GM12892 (cell line): ENCODE data around the gene LCE1E.

ENCODE experiments used
- POLR2A ChIP-seq: IDR thresholded peaks from 2 replicates; pipeline ENCODE4 v1.6.1; 2011; ENCODE audit warnings: low read depth, low read length, control low read depth
- POLR2AphosphoS5 ChIP-seq: IDR thresholded peaks from 2 replicates; pipeline ENCODE4 v1.6.1; 2011; ENCODE audit warnings: low read depth, low read length, control low read depth
- TAF1 ChIP-seq: IDR thresholded peaks from 2 replicates; pipeline ENCODE4 v1.6.1; 2011; ENCODE audit warnings: low read depth, mild to moderate bottlenecking, control low read depth, low read length, borderline replicate concordance

DNA sequence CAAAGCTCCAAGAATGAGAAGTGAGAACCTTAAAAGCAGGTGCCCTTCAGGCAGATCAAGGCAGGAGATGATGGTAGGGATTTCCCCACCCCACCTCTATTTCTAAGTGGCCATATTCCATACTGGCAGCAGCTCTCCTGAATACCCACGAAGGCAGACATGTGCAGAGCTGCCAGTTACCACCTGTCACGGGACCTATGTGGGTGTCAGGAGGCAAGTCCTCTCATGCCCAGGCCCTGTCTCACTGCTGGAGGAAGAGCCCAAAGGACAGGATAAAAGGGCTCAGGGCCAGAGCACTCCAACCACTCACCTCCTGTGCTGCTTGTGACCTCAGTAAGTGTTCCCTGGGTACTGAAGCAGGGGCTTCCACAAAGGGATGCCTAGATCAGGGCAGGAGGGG, 25.0 kb downstream of the LCE1E start:
- TF ChIP-seq POLR2A (no peak), POLR2AphosphoS5 (no peak), TAF1 (no peak)
